ENCODE measurements around the gene ADARB1.
"Not testable (repeated sequence)": the region's sequence is repeated elsewhere in the genome, so short reads cannot be mapped to it uniquely, and the experiment has no call there.

ADARB1 gene, protein sequence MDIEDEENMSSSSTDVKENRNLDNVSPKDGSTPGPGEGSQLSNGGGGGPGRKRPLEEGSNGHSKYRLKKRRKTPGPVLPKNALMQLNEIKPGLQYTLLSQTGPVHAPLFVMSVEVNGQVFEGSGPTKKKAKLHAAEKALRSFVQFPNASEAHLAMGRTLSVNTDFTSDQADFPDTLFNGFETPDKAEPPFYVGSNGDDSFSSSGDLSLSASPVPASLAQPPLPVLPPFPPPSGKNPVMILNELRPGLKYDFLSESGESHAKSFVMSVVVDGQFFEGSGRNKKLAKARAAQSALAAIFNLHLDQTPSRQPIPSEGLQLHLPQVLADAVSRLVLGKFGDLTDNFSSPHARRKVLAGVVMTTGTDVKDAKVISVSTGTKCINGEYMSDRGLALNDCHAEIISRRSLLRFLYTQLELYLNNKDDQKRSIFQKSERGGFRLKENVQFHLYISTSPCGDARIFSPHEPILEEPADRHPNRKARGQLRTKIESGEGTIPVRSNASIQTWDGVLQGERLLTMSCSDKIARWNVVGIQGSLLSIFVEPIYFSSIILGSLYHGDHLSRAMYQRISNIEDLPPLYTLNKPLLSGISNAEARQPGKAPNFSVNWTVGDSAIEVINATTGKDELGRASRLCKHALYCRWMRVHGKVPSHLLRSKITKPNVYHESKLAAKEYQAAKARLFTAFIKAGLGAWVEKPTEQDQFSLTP

DNA sequence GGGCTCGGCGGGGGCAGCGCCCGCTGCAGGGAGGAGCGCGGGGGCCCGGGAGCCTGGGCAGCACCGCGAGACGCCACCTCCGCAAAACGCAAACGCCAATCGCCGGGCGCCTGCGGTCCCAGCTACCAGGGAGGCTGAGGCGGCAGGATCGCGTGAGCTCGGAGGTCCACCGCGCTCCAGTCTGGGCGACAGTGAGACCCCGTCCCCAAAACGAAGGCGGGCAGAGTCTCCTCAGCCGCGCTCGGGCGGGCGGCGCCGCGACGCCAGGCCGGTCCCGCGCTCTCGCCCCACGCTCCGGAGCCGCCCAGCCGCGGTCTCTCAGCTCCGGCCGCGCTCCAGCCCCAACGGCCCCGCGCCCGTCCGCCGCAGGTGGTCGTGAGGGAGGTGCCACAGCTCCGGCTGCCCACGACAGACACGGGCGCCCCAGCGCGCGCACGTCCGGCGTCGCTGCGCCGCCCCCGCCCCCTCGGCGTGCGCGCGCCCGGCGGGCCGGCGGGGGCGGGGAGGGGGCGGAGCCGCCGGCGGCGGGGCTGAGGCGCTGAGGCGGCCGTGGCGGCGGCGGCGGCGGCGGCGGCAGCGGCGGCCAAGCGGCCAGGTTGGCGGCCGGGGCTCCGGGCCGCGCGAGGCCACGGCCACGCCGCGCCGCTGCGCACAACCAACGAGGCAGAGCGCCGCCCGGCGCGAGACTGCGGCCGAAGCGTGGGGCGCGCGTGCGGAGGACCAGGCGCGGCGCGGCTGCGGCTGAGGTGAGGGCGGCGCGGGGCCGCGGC lies at the start of gene ADARB1:
TSS of gene ADARB1 (plus strand) at position 533 of the 770 bp plus-strand sequence. CDS start 97,077 bp downstream, outside the sequence.
- DNase-seq, result peak; percentile 13

DNA sequence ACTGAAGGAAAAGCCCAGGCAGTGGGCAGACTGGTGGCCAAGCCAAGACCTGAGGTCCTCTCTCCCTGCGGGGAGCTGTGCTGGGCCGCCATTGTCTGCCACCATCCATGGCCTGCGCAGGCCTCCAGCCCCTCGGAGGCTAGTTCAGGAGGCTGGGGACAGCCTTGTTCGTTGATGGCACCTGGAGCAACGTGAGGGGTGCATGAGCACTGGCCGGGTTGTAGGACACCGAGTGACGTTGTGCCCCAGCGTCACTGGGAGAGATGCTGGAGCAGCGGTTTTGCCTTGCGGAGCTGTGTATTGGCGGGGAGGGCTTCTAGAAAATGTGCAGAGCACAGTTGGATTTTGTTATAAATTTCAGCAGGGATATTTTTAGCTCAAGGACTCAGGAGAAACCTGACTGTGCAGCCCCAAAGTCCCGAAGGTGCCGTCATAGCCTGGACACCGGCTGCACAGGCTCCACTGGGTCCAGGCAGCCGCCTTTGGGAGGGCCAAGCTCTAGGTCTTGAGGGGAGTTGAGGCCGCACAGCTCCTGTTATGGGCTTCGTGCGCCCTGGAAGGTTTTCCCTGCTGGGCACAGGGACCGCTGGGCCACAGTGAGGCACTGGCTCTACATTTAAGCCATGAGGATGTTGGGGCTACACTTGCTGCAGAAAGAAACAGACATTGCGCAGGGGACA lies 48.2 kb upstream of the ADARB1 start:
- no peak for DNase-seq

DNA sequence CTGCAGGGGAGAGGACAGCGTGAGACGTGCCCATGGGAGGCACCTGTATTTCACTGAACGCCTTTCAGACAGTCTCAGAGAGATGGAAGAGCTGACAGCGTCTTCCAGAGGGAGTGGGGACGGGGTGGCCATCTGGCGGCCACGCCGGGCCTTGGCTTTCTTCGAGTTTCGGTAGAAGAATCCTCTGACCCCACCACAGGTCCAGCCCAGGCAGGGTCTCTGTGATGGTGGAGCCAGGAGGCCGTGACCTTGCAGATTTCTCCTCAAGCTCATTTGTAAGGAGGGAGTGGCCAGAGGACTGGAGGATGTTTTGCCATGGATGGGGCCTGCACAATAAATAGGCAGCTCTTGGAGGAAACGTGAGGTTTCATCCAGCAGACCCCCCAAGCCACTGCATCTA lies 47.6 kb upstream of the ADARB1 start:
- no peak for DNase-seq

DNA sequence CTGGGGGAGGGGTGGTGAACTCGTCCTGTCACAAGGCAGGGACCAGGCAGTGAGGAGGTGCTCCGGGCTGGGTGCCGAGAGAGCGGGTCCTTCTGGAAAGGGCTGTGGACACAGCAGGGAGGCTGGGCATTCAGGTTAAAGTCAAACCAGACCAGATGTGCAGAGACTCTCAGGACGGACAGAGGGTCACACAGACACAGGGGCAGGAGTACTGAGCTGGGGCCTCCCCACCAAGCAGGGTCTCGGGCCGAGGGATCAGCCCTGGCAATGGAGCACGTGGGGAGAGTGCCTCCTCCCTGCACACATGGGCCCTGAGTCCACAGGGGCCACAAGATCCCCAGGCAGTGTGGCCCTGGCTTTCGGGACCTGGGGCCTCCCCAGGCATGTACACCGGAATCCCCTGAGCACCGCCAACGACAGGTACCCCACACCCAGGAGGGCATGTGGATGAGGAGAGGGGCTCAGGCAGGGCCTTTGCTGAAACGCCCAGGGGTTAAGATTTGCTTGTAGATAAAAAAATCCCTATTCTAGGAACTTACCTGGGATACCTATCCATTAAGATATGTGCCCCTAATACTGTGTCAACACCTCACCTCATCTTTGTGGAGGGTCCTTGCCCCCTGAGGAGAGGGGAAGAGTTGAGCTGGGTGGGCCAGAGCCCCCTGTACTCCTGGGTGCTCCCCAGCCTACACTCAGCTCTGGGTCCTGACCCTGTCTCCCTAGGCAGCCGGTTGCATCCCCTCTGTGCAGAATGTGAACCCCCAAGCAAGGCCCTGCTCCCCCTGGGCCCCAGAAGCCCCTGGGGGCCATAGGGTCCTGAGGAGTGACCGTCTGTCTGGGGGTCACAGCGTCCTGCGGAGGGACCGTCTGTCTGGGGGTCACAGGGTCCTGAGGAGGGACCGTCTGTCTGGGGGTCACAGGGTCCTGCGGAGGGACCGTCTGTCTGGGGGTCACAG lies 46.9 kb upstream of the ADARB1 start:
- DNase-seq, result no peak

DNA sequence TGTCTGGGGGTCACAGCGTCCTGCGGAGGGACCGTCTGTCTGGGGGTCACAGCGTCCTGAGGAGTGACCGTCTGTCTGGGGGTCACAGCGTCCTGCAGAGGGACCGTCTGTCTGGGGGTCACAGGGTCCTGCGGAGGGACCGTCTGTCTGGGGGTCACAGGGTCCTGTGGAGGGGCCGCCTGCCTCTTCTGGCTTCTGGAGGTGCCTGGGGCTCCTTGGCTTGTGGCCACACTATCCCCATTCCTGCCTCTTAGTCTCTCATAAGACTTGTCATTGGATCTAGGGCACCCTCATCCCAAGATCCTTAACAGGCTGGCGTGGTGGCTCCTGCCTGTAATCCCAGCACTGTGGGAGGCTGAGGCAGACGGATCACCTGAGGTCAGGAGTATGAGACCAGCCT lies 45.7 kb upstream of the ADARB1 start:
- DNase-seq, result not testable (repeated sequence)

DNA sequence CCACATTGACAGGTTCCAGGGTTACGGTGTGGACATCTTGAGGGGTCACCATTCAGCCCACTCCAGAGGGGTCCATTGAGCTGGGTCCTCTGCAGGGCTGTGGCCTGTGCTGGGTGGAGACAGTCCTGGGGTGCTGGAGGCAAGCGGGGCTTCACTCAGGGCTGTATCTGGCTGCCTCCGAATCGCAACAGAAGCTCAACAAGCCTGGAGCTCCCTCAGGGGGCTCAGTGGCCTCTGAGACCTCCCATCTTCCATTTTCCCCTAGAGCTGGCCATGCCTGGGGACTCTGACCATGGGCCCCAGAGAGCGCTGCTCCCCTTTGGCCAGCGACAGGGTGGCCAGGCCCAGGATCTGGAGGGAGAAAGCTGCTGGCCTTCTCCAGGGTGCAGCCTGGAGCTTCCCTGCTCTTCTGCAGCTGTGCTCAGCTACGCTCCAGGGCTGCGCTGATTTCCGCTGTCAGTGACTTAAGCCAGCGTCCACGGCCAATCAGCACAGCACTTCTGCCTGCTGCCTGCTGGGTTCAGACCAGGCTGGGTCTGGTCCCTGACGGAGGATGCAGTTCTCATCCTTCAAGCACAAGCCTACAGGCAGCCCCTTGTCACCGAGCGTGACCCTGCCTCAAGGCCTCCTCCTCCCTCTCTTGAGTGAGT lies 45.0 kb upstream of the ADARB1 start:
- DNase-seq, result no peak

DNA sequence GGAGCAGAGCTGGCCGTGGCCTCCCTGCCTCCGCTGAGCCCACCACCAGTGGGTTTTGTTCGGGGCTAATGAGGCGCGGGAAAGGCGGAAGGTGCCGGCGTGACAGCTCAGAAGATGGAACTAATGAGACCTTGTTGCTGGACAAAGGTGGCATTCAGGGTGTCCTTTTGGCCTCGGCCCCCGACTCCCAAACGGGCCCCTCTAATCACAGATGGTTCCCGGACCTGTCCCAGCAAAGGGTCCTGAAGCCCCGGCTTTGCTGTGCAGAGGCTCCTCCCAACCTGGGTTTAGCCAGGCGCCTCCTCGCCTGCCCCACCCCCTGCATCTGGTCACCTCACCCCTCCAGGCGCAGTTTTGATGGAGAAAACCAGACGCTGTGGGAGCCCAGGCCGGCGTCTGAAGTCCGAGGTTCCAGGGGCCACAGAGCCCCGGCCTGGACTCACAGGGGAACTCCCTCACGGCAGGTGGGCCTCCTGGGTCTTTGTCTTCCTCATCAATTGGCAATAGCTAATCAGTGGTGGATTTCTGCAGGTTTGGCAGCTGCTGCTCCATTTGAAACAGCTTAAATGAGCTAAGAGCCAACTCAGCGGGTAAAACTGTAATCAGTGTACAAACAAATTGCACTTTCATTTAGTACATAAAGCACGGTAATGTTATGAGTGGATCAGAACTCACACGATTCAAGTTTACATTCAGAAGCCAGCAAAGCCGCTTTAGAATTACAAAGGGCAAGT lies 44.3 kb upstream of the ADARB1 start:
- no peak for DNase-seq

DNA sequence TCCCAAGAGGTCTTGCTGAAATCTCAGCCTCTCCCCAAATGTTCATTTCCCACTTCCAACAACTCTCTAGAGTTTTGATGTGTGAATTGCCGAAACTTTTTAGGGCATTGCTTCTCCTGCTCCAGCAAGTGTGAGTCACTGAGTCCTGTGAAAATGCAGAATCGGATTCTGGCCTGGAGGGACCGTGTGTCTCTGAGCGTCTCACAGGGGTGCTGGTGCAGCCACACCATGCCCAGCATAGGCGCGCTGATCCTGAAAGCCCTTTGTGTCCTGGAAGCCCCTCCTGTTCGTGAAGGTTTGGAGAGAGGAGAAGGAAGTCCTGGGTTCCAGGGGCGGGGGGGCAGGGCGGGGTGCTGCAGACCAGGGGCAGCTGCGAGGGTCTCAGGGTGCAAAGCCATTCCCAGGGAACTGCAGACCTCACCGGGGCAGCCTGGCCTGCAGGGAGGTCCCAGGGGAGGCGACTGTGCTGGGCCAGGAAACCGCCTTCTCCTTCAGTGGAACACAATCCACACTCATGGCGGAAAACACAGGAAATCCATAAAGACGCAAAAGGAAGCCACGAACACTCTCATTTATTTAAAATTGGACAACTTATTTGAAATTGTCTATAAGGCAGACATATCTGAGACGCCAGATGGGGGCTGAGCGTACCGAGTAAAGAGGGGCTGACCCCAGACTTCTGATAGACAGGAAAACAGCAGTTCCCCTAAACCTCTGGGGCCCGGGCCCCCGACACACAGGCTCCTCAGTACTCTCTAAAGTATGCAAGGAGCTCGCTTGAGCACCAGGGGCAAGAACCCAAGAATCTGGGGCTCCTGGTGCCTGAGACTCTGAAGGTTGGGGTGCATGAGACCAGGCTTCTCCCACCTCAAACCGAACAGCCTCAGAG lies 43.5 kb upstream of the ADARB1 start:
- no peak for DNase-seq

DNA sequence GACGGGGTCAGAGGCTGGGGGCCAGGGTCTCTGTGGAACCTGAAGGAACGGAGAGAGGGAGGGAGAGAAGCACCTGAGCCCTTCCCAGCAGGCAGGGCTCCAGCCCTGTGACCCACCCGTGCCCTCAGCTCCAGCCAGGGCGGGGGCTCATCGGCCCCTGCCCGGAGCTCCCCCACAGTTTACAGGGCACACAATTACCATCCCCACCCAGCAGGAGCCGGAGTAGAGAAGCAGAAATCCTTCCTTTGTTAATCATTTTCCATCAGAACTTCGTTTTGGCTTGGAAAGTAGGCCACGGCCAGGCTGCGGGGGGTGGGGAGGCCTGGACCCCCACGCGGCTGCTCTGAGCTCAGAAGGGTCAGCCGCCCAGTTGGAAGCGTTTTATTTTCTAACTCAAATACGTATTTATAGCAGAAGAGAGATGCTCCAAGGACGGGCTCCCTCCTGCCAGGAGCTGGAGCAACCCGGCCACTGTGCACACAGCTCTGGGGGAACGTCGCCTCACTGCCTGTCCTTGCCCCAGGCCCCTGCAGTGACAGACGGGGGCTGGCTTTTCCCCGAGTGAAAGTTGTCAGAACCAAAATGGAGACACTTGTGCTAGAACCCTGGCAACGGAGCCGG lies 42.7 kb upstream of the ADARB1 start:
- no peak for DNase-seq

DNA sequence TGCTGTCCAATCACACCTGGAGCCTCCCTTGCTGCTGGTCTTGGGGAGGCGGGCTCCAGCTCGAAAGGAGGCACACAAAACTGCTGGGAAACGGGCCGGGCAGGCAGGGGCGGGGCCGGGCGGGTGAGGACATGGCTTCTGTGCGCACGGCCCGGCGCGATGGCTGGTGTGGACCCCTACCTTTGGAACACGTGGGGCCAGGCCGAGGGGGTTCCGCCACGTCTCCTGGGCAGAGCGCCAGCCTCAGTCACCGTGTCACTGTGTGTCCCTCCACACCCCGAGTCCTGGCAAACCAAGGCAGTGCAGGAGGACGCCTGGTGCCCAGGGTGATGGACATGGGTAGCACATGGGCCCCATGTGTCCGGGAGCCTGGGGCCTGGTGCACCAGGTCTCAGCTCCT lies 42.0 kb upstream of the ADARB1 start:
- DNase-seq, result no peak

DNA sequence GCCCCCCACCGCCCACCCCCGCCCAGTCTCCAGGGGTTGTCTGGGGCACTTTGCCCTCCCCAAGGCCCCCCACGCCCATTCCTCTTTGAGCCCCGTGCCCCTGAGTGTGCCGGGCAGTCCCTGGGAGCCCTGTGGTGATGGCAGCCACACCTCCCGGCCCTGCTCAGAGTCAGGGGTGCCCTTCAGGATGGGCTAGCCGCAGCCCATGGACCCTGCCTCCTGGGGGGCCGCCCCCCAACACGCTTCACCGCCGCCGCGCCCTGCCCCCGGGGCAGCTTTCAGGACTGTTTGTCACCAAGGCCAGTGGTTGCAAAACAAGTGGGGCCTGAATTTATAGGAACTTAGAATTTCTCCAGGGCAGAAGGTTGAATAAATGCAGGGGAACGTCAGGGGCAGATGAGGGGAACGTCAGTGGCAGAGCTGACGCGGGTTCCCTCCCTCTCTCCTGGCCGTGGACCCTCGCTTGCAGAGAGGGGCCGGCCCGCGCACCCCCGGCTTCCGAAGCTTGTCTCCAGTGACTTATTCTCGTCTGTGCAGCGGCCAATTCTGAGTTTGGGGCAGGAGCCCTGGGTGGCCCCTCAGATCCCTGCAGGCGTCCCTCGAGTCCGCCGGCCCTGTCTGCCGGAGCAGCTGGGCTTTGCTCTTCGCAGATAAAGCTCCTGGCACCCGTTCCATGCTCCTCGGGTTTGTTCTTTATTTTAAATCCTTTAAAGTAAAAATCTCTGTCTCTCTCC lies 41.2 kb upstream of the ADARB1 start:
- DNase-seq, result no peak

DNA sequence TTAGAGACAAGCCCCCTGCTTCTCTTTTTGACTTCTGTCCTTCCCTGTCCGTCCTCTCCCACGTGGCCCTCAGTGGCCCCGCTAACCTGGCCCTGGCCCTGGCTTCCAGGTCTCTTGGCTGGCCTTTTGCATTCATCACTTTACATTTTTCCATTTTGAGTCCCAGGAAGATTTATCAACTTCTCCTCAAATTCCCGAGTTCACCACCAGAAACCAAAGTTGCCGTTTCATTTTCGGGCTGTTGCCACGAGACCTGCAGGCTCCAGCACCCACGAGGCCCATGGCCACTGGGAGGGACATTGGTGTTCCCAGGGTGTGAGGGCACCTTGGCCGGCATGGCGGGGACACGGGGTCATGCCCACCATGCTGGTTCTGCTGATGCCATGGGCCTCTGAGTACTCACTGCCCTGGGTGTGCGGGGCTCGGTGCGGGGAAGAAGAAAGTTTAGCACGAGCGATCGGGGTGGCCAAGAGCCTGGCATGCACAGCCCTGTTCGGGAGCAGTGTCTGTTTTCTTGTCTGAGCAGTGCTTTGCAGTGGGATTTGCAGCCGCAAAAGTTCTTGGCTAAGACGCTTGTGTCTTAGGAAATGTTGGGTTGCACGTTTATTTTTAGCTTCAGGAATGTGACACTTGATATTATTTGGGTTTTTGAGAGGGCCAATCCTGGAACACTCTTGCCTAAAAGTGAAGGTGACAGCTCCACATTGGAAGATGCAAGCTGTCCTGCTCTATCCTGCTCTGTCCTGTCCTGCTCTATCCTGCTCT lies 40.4 kb upstream of the ADARB1 start:
- no peak for DNase-seq

DNA sequence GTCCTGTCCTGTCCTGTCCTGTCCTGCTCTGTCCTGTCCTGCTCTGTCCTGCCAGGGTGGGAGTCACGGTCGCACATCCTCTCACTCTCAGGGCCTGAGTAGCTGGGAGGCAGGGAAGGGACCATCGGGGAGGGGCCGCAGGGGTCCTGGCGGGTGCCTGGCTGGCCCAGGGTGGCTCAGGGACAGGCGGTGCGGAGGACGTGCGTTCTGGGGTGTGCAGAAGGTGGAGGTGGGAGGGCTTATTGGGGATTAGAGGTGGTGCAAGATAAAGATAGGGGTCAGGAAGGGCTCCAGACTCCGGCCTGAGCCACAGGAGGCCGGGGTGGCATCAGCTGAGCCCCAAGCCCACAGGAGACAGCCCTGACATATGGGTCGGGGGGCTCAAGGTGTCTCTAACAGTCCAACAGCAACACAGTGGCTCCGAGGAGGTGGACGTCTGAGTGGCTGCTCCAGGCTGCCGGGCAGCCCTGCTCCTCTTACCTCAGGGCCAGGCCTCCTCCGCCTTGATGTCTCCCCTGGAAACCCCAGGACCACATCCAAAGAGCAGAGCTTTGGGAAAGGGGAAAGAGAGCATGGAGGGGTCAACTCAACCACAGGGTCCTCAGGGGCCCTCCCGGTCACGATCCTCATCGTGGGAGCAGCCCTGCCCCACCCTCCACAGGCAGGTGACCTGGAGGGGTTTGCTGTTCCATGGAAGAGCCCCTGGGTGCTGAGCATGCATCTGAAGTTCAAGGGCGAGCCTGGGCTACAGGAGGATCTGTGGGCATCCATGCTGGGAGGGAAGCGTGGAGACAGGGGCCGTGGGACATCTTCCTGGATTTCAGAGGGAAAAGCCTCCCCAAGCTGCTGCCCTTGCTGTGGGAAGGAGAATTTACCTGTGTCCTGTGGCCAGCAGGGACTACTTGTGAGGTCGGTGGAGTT lies 39.6 kb upstream of the ADARB1 start:
- no peak for DNase-seq

DNA sequence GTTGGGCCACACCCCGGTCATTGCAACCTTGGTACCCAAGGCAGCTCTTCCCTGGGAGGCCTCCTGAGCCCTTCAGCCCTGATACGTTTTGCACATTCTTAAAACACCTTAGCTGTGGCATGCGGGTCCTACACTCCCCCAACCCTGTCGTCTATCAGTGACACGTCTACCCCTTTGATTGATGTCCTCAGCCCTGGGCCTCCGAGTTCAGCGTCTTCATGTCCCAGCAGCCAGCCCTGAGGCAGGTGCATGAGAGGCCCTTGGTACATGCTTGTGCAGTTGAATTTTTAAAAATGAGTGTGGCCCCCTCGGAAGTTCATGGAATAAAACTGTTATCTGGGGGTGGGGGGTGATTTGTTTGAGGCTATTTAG lies 38.9 kb upstream of the ADARB1 start:
- no peak for DNase-seq

DNA sequence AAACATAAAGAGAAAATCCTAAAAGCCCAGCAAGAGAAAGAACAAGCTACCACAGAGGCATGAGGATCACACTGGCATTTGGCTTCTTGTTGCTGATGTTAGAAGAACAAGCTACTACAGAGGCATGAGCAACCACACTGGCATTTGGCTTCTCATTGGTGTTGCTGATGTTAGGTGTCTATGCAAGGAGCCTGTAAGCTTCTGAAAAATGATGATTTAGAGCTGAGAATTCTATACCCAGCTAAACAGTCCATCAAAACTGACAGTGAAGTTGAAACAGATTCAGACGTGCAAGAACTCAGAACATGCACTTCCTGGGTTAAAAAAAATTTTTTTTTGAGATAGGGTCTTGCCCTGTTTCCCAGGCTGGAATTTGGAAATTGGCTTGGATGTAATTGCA lies 37.8 kb upstream of the ADARB1 start:
- DNase-seq, result no peak

DNA sequence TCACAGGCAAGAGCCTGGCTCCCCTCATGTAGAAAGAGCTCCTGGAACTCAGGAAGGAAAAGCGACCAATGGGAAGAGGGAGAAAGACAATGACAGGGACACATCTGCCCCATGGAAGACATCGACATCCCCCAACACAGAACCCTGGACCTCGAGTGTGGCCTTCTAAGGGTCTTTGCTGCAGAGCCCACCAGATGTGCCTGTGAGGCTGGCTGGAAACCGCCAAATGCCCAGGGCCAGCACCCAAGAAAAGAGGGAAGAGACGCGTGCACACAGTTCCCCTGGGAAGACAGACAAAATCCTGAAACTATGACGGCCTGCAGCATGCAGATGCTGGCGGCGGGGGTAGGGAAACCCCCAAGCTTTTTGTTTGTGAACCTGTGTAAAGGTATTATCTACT lies 36.4 kb upstream of the ADARB1 start:
- no peak for DNase-seq

Data from KG1 (cell line).